ENCODE results near the gene HS1BP3. TPM values are rescaled to one million over a fixed set of nuclear protein-coding genes. Genes with fewer than 3 reads are reported as not detected.
A peak's percentile ranks its signal among the peaks of the same experiment; 100 is the strongest.

HS1BP3 gene
- total and polyA plus RNA-seq, 2 of the 13 experiments (the other 11 are each of a cell fraction or from before 2014, with no cell fraction given): 15.2 to 22.0 TPM

GRCh38 chr2:20611844-20612356 lies 39.0 kb downstream of the HS1BP3 start (continued):
- TF ChIP-seq RBFOX2 (IDR thresholded peaks at IDR 0.05; ENCODE audit: low read depth, low read length) (no peak), SCMH1 (CRISPR knock-in tag; IDR thresholded peaks at IDR 0.05; ENCODE audit: borderline replicate concordance) (no peak), FOXA3 (CRISPR knock-in tag; IDR thresholded peaks at IDR 0.05) (no peak), NFKBIZ (CRISPR knock-in tag; IDR thresholded peaks at IDR 0.05) (no peak), ZNF644 (CRISPR knock-in tag; IDR thresholded peaks at IDR 0.05; ENCODE audit: low read depth) (no peak), SRY (CRISPR knock-in tag; IDR thresholded peaks at IDR 0.05) (no peak), THRA (CRISPR knock-in tag; IDR thresholded peaks at IDR 0.05; ENCODE audit: borderline replicate concordance) (no peak), KLF6 (CRISPR knock-in tag; IDR thresholded peaks at IDR 0.05) (no peak), ZNF691 (CRISPR knock-in tag; IDR thresholded peaks at IDR 0.05; ENCODE audit: borderline replicate concordance, low read depth) (no peak), KAT8 (CRISPR knock-in tag; IDR thresholded peaks at IDR 0.05) (no peak), ZNF280B (CRISPR knock-in tag; IDR thresholded peaks at IDR 0.05; ENCODE audit: borderline replicate concordance) (no peak), NFE2 (CRISPR knock-in tag; IDR thresholded peaks at IDR 0.05) (no peak), TMF1 (CRISPR knock-in tag; IDR thresholded peaks at IDR 0.05; ENCODE audit: low read depth) (no peak), ZNF160 (CRISPR knock-in tag; IDR thresholded peaks at IDR 0.05) (no peak), HES4 (CRISPR knock-in tag; IDR thresholded peaks at IDR 0.05; ENCODE audit: borderline replicate concordance) (no peak), ZNF331 (CRISPR knock-in tag; IDR thresholded peaks at IDR 0.05) (no peak), ZNF614 (CRISPR knock-in tag; IDR thresholded peaks at IDR 0.05; ENCODE audit: borderline replicate concordance) (no peak), CREB1 (IDR thresholded peaks at IDR 0.05) (no peak), CREB1 (CRISPR knock-in tag; IDR thresholded peaks at IDR 0.05) (peak; percentile 32; the same call in 1 of the 2 replicates), NAIF1 (CRISPR knock-in tag; IDR thresholded peaks at IDR 0.05; ENCODE audit: borderline replicate concordance) (0 out of 2 replicates have a peak, but pooled peaks have one; percentile 11), SKI (IDR thresholded peaks at IDR 0.05; ENCODE audit: partially characterized antibody) (no peak)

Measured in HepG2 (cell line).